Fibroblast of skin of back (primary cell): ENCODE measurements around the gene TMPRSS7.

ENCODE experiments used
- DNase-seq: peaks from one replicate; pipeline ENCODE4 v3.0.0-alpha.2; 2013

The TMPRSS7 gene

GRCh38 chr3:112128843-112129727, 94.5 kb downstream of the TMPRSS7 start:
- DNase-seq = no peak

- DNase-seq = no peak
These were observed 95.5 kb downstream of the TMPRSS7 start for GRCh38 chr3:112129925-112130637.

DNA sequence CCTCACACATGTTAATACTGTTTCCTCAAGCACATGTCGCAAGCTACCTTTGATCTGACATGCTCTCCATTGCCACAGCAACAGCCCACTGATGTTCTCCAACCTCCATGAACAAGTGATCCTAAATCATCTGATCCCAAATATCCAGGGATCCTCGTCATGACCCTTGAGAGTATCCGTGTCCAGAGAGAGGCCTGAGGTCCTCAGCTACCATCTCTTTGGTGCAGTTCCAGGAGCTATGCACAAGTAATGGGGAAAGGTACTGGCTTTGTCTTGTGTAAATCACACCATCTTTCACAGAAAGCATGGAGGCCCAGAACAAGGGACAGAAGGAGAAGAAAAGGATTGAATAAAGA, 96.1 kb downstream of the TMPRSS7 start:
- no peak for DNase-seq
